Activated T-cell treated with anti-CD3 and anti-CD28 coated beads for 4 hours (primary cell): Measurements from ENCODE around the gene NCK1.

Source experiments
- DNase-seq: peaks from one replicate; pipeline ENCODE4 v3.0.0-alpha.2; 2020

The NCK1 gene

DNA sequence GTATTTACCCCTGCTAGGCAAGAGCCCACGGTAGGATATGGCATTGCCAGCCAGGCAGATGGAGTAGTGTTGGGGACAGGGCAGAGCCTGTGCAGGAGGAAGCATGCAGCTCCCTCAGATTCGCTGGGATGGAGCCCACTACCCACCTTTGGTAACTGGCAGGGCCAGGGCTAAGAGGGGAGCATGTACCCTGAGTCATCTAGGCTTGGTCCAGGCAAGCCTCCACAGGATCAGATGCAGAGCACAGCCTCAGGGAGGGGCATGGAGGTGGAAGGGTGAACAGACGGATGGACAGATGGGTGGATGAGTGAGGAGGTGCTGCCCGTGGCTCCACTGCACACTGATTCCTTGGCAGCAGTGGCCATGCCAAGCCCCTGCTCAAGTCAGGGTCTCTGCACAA, 128.8 kb downstream of the NCK1 start:
- DNase-seq = no peak

DNA sequence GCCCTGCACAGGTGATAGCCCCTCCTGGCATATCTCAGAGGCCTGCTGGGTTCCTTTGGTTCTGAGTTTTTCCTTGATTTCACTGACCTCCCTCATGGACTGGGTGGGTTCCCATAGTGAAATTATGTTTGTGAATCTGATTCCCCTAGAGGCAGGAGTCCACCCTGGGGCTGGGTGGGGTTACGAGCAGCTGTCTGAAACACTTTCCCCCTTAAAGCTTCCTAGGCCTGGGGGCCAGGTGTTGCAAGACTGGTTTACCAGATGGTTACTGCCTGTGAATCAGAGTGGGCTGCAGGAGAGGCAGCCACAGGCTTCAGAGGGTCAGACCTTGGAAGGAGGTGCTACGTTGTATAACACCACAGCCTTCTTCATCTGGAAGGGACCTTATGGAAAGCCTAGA, 130.1 kb downstream of the NCK1 start:
- DNase-seq = no peak

DNA sequence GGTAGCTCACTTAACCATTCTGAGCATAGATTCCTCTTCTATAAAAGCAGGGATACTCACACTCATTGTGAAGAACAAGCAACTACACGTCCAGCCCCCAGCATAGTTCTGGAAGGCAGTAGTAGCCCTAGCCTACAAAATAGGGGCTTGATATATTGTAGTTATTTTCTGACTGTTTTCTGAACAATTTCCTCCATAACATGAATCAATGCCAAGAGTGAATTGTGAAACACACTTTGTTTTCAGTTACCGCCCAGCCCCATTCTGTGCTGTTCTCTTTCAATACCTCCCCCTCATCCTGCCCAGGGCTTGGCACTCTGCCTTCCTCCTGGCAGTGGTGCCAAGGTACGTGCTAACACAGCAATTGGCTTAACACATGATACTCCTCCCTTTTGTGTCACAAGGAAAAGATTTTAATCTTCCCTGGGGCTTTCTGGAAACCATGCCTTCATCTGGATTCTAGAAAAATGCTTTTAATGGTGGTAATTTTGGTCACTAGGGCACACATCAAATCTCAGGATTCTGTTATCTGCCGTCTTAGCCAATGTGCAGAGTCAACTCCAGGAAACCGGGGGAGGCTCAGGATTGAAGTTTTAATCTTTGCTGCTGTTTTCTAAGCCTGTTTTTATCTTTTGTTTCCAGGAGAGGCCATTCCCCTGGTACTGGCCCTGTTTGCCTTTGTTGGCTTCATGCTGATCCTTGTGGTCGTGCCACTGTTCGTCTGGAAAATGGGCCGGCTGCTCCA, 132.9 kb downstream of the NCK1 start:
- no peak for DNase-seq

DNA sequence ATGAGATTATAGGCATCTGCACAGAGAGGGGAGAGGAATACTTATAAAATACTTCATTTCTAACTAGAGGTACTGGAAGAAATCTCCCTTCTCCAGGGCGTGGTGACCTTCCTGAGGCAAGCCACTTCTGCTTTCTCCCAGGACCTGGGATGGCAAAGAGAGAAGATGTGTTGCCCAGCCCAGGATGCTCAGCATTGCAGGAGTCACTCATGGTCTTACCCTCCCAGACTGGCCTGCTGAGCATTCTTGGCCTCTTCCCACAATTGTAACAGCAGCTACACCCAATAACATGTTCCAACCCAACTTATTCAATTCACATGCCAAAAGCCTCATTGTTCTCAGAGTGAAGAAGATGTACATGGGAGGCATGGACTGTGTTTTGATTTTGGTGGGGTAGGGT, 133.6 kb downstream of the NCK1 start:
- DNase-seq = no peak
